A549 (cell line): ENCODE data around the gene ACER3.

Experiments used
- BHLHE40 ChIP-seq: IDR thresholded peaks from 2 replicates; pipeline ENCODE4 v1.6.1; 2012; ENCODE audit warnings: low read depth, low read length, inconsistent platforms
- GATA3 ChIP-seq: IDR thresholded peaks from 2 replicates; pipeline ENCODE4 v1.6.1; 2012; ENCODE audit warnings: borderline replicate concordance
- JUN ChIP-seq, 2 experiments: fragments of >200 bp; sonication (Bioruptor Twin); formaldehyde crosslinking; IDR thresholded peaks; 2 replicates in 1 of 2; 3 replicates in 1 of 2; pipeline ENCODE4 v1.6.1; 2016 to 2017
- MAZ ChIP-seq: fragments of 150-350 bp; IDR thresholded peaks from 2 replicates; pipeline ENCODE4 v1.6.1; 2014; ENCODE audit warnings: antibody characterized with exemption, low read depth, low read length, borderline replicate concordance
- NFE2L2 ChIP-seq: fragments of 150-350 bp; conservative IDR thresholded peaks from 2 replicates; pipeline ENCODE4 v1.6.1; 2014; ENCODE audit warnings: low read length
- POLR2A ChIP-seq: IDR thresholded peaks from 2 replicates; pipeline ENCODE4 v1.6.1; 2012; ENCODE audit warnings: mild to moderate bottlenecking, low read length
- USF2 ChIP-seq: fragments of 450-650 bp; IDR thresholded peaks from 2 replicates; pipeline ENCODE4 v1.6.1; 2014; ENCODE audit warnings: antibody characterized with exemption
- TF ChIP-seq, protein P1 (sequence below): fragments of >200 bp; sonication (Bioruptor Twin); formaldehyde crosslinking; IDR thresholded peaks from 3 replicates; pipeline ENCODE4 v1.5.1; 2016
- TF ChIP-seq, protein P2 (sequence below): IDR thresholded peaks from 2 replicates; pipeline ENCODE4 v1.6.1; 2012
- TF ChIP-seq, protein P3 (sequence below): fragments of 200-600 bp; sonication (generic); IDR thresholded peaks from 2 replicates; pipeline ENCODE4 v1.6.1; 2016; ENCODE audit warnings: antibody characterized with exemption, mild to moderate bottlenecking, moderate library complexity

DNA sequence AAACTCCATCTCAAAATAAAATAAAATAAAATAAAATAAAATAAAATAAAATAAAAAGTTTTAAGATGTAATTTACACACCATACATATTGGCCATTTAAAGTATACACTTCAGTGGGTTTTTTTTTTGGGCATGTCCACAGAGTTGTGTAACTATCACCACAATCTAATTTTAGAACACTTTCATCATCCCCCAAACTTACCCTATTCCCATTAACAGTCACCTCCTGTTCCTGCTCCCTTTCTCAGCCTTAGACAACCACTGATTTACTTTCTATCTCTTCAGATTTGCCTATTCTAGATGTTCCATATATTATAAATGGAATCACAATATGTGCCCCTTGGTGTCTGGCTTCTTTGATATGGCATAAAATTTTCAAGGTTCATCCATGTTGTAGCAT is 4.6 kb upstream of the ACER3 start:
- TF ChIP-seq, protein P1, sequence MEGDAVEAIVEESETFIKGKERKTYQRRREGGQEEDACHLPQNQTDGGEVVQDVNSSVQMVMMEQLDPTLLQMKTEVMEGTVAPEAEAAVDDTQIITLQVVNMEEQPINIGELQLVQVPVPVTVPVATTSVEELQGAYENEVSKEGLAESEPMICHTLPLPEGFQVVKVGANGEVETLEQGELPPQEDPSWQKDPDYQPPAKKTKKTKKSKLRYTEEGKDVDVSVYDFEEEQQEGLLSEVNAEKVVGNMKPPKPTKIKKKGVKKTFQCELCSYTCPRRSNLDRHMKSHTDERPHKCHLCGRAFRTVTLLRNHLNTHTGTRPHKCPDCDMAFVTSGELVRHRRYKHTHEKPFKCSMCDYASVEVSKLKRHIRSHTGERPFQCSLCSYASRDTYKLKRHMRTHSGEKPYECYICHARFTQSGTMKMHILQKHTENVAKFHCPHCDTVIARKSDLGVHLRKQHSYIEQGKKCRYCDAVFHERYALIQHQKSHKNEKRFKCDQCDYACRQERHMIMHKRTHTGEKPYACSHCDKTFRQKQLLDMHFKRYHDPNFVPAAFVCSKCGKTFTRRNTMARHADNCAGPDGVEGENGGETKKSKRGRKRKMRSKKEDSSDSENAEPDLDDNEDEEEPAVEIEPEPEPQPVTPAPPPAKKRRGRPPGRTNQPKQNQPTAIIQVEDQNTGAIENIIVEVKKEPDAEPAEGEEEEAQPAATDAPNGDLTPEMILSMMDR: no peak
- TF ChIP-seq JUN (IDR thresholded peaks at IDR 0.05): no peak
- no peak for TF ChIP-seq BHLHE40
- no peak for TF ChIP-seq NFE2L2
- TF ChIP-seq, protein P2, sequence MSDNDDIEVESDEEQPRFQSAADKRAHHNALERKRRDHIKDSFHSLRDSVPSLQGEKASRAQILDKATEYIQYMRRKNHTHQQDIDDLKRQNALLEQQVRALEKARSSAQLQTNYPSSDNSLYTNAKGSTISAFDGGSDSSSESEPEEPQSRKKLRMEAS: no peak
- no peak for TF ChIP-seq GATA3
- TF ChIP-seq POLR2A: no peak
- TF ChIP-seq MAZ: no peak
- TF ChIP-seq, protein P3, sequence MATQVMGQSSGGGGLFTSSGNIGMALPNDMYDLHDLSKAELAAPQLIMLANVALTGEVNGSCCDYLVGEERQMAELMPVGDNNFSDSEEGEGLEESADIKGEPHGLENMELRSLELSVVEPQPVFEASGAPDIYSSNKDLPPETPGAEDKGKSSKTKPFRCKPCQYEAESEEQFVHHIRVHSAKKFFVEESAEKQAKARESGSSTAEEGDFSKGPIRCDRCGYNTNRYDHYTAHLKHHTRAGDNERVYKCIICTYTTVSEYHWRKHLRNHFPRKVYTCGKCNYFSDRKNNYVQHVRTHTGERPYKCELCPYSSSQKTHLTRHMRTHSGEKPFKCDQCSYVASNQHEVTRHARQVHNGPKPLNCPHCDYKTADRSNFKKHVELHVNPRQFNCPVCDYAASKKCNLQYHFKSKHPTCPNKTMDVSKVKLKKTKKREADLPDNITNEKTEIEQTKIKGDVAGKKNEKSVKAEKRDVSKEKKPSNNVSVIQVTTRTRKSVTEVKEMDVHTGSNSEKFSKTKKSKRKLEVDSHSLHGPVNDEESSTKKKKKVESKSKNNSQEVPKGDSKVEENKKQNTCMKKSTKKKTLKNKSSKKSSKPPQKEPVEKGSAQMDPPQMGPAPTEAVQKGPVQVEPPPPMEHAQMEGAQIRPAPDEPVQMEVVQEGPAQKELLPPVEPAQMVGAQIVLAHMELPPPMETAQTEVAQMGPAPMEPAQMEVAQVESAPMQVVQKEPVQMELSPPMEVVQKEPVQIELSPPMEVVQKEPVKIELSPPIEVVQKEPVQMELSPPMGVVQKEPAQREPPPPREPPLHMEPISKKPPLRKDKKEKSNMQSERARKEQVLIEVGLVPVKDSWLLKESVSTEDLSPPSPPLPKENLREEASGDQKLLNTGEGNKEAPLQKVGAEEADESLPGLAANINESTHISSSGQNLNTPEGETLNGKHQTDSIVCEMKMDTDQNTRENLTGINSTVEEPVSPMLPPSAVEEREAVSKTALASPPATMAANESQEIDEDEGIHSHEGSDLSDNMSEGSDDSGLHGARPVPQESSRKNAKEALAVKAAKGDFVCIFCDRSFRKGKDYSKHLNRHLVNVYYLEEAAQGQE: no peak
- no peak for TF ChIP-seq USF2
